Upper lobe of left lung (tissue), 6 donors: ENCODE data around the gene FCER1G. TPM values are rescaled to one million over a fixed set of nuclear protein-coding genes. Genes with fewer than 3 reads are reported as not detected.

Experiments used
- ATAC-seq, 2 donors: fragments of 200-7000 bp; cut with Tn5 transposase; one replicate each; pipeline ENCODE4 v1.9.1; 2022; ENCODE audit warnings: mild to moderate bottlenecking in 2 of 2, moderate library complexity in 2 of 2; ENCODE audit not compliant: low FRiP score in 2 of 2
- DNase-seq, 2 donors: peaks; one replicate each; pipeline ENCODE4 v3.0.0-alpha.2; 2019 to 2020
- H3K27ac ChIP-seq, 4 donors: fragments of 200-600 bp; sonication (generic); one replicate each; pipeline ENCODE4 v1.5.1; 2016 to 2019
- H3K27me3 ChIP-seq, 4 donors: fragments of 200-600 bp; sonication (generic); one replicate each; pipeline ENCODE4 v1.5.1; 2017 to 2019
- H3K36me3 ChIP-seq, 4 donors: fragments of 200-600 bp; sonication (generic); one replicate each; pipeline ENCODE4 v1.5.1; 2016 to 2019
- H3K4me1 ChIP-seq, 4 donors: fragments of 200-600 bp; sonication (generic); one replicate each; pipeline ENCODE4 v1.5.1; 2018 to 2019
- H3K4me3 ChIP-seq, 4 donors: fragments of 200-600 bp; sonication (generic); one replicate each; pipeline ENCODE4 v1.5.1; 2017 to 2019; ENCODE audit warnings: mild to moderate bottlenecking in 2 of 4, moderate library complexity in 1 of 4
- H3K9me3 ChIP-seq, 4 donors: fragments of 200-600 bp; sonication (generic); one replicate each; pipeline ENCODE4 v1.5.1; 2018 to 2019
- CTCF ChIP-seq, 6 experiments: fragments of 450-650 bp in 4 of 6; fragments of 200-600 bp in 2 of 6; sonication (generic) in 2 of 6; IDR thresholded peaks; one replicate each; pipeline ENCODE4 v1.5.1; 2016 to 2019; ENCODE audit warnings: antibody characterized with exemption in 6 of 6
- EP300 ChIP-seq, 4 donors: sonication (generic); formaldehyde crosslinking; IDR thresholded peaks; one replicate each; pipeline ENCODE4 v1.5.1; 2017; ENCODE audit warnings: antibody characterized with exemption in 4 of 4, control low read depth in 2 of 4
- POLR2A ChIP-seq, 4 donors: fragments of 450-650 bp; IDR thresholded peaks; one replicate each; pipeline ENCODE4 v1.5.1; 2016 to 2017; ENCODE audit warnings: antibody characterized with exemption in 4 of 4, mild to moderate bottlenecking in 2 of 4
- POLR2AphosphoS5 ChIP-seq, 2 donors: sonication (generic); formaldehyde crosslinking; IDR thresholded peaks; one replicate each; pipeline ENCODE4 v1.5.1; 2017; ENCODE audit warnings: antibody characterized with exemption in 2 of 2
- WGBS, 2 donors: methylation state at CpG; one replicate each; pipeline ENCODE4 v1.1.5; 2017 to 2018; 5-methylcytosine and 5-hydroxymethylcytosine counted together
- total RNA-seq, 6 donors: library from RNA; depleted of rRNA in 4 of 6; stranded (reverse); fragments of >200 nt in 4 of 6; gene quantifications; one replicate each; pipeline versions ENCODE4 v1.1.0 to v1.2.1, GENCODE V29; 2016 to 2021
- donor health status: DM: no; HTN: no; CAD: no; lungs with moderate emphysema.
- donor health status: DM: no; HTN: yes; CAD: no; lungs with severe emphysema.

FCER1G gene
- total RNA-seq, 6 donors from 2014 or later = 75.4 to 233 (median 176) TPM

GRCh38 chr1:161259345-161259702 is 44.2 kb downstream of the FCER1G start:
- 41 to 42% methylated on average over 6 of the region's 6 CpGs for WGBS, 2 donors
- no peak for TF ChIP-seq EP300 (IDR thresholded peaks at IDR 0.05)
- TF ChIP-seq POLR2A (IDR thresholded peaks at IDR 0.05) = no peak
- TF ChIP-seq POLR2AphosphoS5 (IDR thresholded peaks at IDR 0.05) = no peak
- no peak for TF ChIP-seq CTCF (IDR thresholded peaks at IDR 0.05)
- Histone ChIP-seq H3K27me3 (peaks cover 0 to 13% (median 3%) of the 10 kb centered on the region in 4 donors), H3K4me1 (peaks cover 5 to 19% (median 9%) of the 10 kb centered on the region in 4 donors), H3K27ac (no peak overlapping the region), H3K36me3 (no peaks in the 10 kb centered on the region), H3K9me3 (peaks cover 0 to 12% (median 9%) of the 10 kb centered on the region in 4 donors), H3K4me3 (peak overlapping the region in 3 of 4 donors; percentile 44 to 59 (median 44))
- DNase-seq (no peak), ATAC-seq (no peak)

GRCh38 chr1:161259765-161260164 is 44.7 kb downstream of the FCER1G start:
- TF ChIP-seq POLR2A (IDR thresholded peaks at IDR 0.05) (no peak), CTCF (IDR thresholded peaks at IDR 0.05) (no peak), POLR2AphosphoS5 (IDR thresholded peaks at IDR 0.05) (no peak), EP300 (IDR thresholded peaks at IDR 0.05) (no peak)
- no peak for ATAC-seq
- H3K27me3 ChIP-seq = peaks cover 0 to 13% (median 3%) of the 10 kb centered on the region in 4 donors

GRCh38 chr1:161260376-161261260 is 45.5 kb downstream of the FCER1G start:
- H3K27me3 ChIP-seq = peaks cover 0 to 13% (median 3%) of the 10 kb centered on the region in 4 donors
- WGBS, 2 donors = 48% methylated on average over 9 of the region's 9 CpGs
- DNase-seq = peak in 1 of 2 donors; percentile 50
- no peak overlapping the region for H3K27ac ChIP-seq
- H3K4me3 ChIP-seq = no peak overlapping the region
- H3K4me1 ChIP-seq = peaks cover 5 to 19% (median 9%) of the 10 kb centered on the region in 4 donors
- TF ChIP-seq POLR2AphosphoS5 (IDR thresholded peaks at IDR 0.05) (no peak), EP300 (IDR thresholded peaks at IDR 0.05) (no peak), CTCF (IDR thresholded peaks at IDR 0.05) (no peak), POLR2A (IDR thresholded peaks at IDR 0.05) (no peak)
- peaks cover 0 to 12% (median 9%) of the 10 kb centered on the region in 4 donors for H3K9me3 ChIP-seq
- H3K36me3 ChIP-seq = no peaks in the 10 kb centered on the region
- no peak for ATAC-seq

More at GRCh38 chr1:161259765-161260164, 44.7 kb downstream of the FCER1G start:
- Histone ChIP-seq H3K36me3 (no peaks in the 10 kb centered on the region), H3K4me3 (no peak overlapping the region), H3K9me3 (peaks cover 0 to 12% (median 9%) of the 10 kb centered on the region in 4 donors), H3K4me1 (peaks cover 5 to 19% (median 9%) of the 10 kb centered on the region in 4 donors), H3K27ac (no peak overlapping the region)
- DNase-seq = no peak
- WGBS, 2 donors = 60 to 74% methylated on average over 1 of the region's 1 CpG

- no peak overlapping the region for H3K27ac ChIP-seq
- H3K9me3 ChIP-seq = peaks cover 0 to 11% (median 9%) of the 10 kb centered on the region in 4 donors
- peaks cover 0 to 13% (median 3%) of the 10 kb centered on the region in 4 donors for H3K27me3 ChIP-seq
- DNase-seq (no peak), ATAC-seq (no peak)
- 82 to 84% methylated on average over 12 of the region's 12 CpGs for WGBS, 2 donors
- no peaks in the 10 kb centered on the region for H3K36me3 ChIP-seq
- H3K4me1 ChIP-seq = peaks cover 5 to 19% (median 9%) of the 10 kb centered on the region in 4 donors
- TF ChIP-seq POLR2A (IDR thresholded peaks at IDR 0.05) (no peak), EP300 (IDR thresholded peaks at IDR 0.05) (no peak), POLR2AphosphoS5 (IDR thresholded peaks at IDR 0.05) (no peak)
- H3K4me3 ChIP-seq = no peak overlapping the region
These were observed 46.5 kb downstream of the FCER1G start for GRCh38 chr1:161261261-161262235.
